Heart right ventricle (tissue), 16 donors: ENCODE results near the gene TRIM52. TPM values are rescaled to one million over a fixed set of nuclear protein-coding genes. Genes with fewer than 3 reads are reported as not detected.
"Not testable (repeated sequence)": the region's sequence is repeated elsewhere in the genome, so short reads cannot be mapped to it uniquely, and the experiment has no call there.

Source experiments
- ATAC-seq, 8 donors: fragments of 200-7000 bp; cut with Tn5 transposase; one replicate each; pipeline ENCODE4 v1.9.1; 2020; ENCODE audit warnings: mild to moderate bottlenecking in 8 of 8, moderate library complexity in 8 of 8, moderate number of reproducible peaks in 1 of 8
- DNase-seq, 2 donors: peaks; one replicate each; pipeline ENCODE4 v3.0.0-alpha.2; 2020
- H3K27ac ChIP-seq, 10 donors: fragments of 200-600 bp; sonication (generic) in 2 of 10; one replicate each; pipeline versions ENCODE4 v1.5.0 to v1.8.0; 2020 to 2022; ENCODE audit warnings: mild to moderate bottlenecking in 3 of 10
- H3K27me3 ChIP-seq, 7 donors: fragments of 200-600 bp; one replicate each; pipeline ENCODE4 v1.8.0; 2021 to 2022; ENCODE audit warnings: mild to moderate bottlenecking in 2 of 7
- H3K36me3 ChIP-seq, 9 donors: fragments of 200-600 bp; sonication (generic) in 1 of 9; one replicate each; pipeline versions ENCODE4 v1.5.0 to v1.8.0; 2020 to 2022; ENCODE audit warnings: mild to moderate bottlenecking in 2 of 9
- H3K4me1 ChIP-seq, 9 donors: fragments of 200-600 bp; sonication (generic) in 1 of 9; one replicate each; pipeline versions ENCODE4 v1.5.0 to v1.8.0; 2020 to 2022; ENCODE audit warnings: mild to moderate bottlenecking in 4 of 9
- H3K4me3 ChIP-seq, 10 donors: fragments of 200-600 bp; sonication (generic) in 2 of 10; one replicate each; pipeline versions ENCODE4 v1.5.0 to v1.8.0; 2020 to 2022; ENCODE audit warnings: mild to moderate bottlenecking in 7 of 10, moderate library complexity in 2 of 10
- H3K9me3 ChIP-seq, 11 donors: fragments of 200-600 bp in 10 of 11; sonication (generic) in 2 of 11; one replicate each; pipeline versions ENCODE4 v1.5.0 to v1.8.0; 2013 to 2022; ENCODE audit warnings: mild to moderate bottlenecking in 2 of 11, control low read depth in 1 of 11, moderate library complexity in 1 of 11
- WGBS, 2 donors: extraction: QIAGEN DNeasy Blood & Tissue Kit; methylation state at CpG; one replicate each; pipeline ENCODE4 v1.1.7; 2013; ENCODE audit warnings: inconsistent platforms in 1 of 2; 5-methylcytosine and 5-hydroxymethylcytosine counted together
- intact Hi-C, 10 donors: fragments of 100-400 bp; cut with DNase I; formaldehyde crosslinking; loops; one replicate each; pipeline versions ENCODE4 v1.11.1 to v1.14.2; 2022
- polyA plus RNA-seq, 2 donors: library from polyadenylated mRNA; stranded (reverse); fragments of 200-250 nt; gene quantifications; one replicate each; pipeline ENCODE4 v1.2.3, GENCODE V29; 2013
- total RNA-seq, 10 donors: library from RNA; stranded (reverse); fragmentation: NEBNext Ultra II Directional in 3 of 10; extraction: Animal tissue kit (Norgen Biotek cat#: 25700) in 3 of 10; gene quantifications; one replicate each; pipeline versions ENCODE4 v1.2.1 to v1.2.4, GENCODE V29; 2021 to 2023
- TF ChIP-seq, protein P1 (sequence below), 9 donors: fragments of 200-600 bp; sonication (generic) in 2 of 9; IDR thresholded peaks; one replicate each; pipeline versions ENCODE4 v1.5.0 to v1.8.0; 2021 to 2022; ENCODE audit warnings: antibody characterized with exemption in 9 of 9, mild to moderate bottlenecking in 5 of 9, moderate library complexity in 1 of 9
- donor health status: Arrhythmogenic right ventricular cardiomyopathy.
- donor health status: ischemic (EF 13 %, LVEDD 7.1; RV severe dilation, severe dysfunction).
- donor health status: healthy with polysubstance abuse.
- donor health status: DM: no; HTN: yes; CAD: no.
- donor health status: DM: no; HTN: no; CAD: no.
- donor health status: ischemic (EF 25% LVEDD 6.9; RV normal size, moderate dysfunction).
- donor health status: ischemic (EF 25% LVEDD 5.7; RV mildly dilated, moderate dysfunction).
- donor health status: healthy.
- donor health status: DM: yes; HTN: yes; CAD: no.
- donor health status: Ischemic cardiomyopathy.
- donor health status: ischemic (EF 35%, LVEDD 5.7; RV mildly dilated, moderate dysfunction).
- donor health status: nonischemic (EF 11% LVEDD 7.7; RV severe dilation, severe dysfunction).
- donor health status: DM: yes; HTN: yes; CAD: no.
- donor health status: PGD.
- donor health status: ischemic (EF 29% LVEDD 5.4; RV normal size, mild dysfunction).
- donor health status: nonischemic (EF 23%, LVEDD 6.1; RV moderate dilation, normal function).

TRIM52 gene
- total and polyA plus RNA-seq, 12 donors: 4.1 to 27.1 (median 7.5) TPM

GRCh38 chr5:181212934-181213333 lies 48.0 kb downstream of the TRIM52 start:
- DNase-seq: no peak
- Histone ChIP-seq H3K9me3 (no peaks in the 10 kb centered on the region), H3K4me3 (no peak overlapping the region), H3K36me3 (no peaks in the 10 kb centered on the region), H3K27me3 (peaks cover 0 to 7% (median 0%) of the 10 kb centered on the region in 7 donors), H3K4me1 (peaks cover 0 to 40% (median 22%) of the 10 kb centered on the region in 9 donors), H3K27ac (peak overlapping the region in 8 of 10 donors; percentile 28 to 67 (median 48))
- TF ChIP-seq, protein P1, sequence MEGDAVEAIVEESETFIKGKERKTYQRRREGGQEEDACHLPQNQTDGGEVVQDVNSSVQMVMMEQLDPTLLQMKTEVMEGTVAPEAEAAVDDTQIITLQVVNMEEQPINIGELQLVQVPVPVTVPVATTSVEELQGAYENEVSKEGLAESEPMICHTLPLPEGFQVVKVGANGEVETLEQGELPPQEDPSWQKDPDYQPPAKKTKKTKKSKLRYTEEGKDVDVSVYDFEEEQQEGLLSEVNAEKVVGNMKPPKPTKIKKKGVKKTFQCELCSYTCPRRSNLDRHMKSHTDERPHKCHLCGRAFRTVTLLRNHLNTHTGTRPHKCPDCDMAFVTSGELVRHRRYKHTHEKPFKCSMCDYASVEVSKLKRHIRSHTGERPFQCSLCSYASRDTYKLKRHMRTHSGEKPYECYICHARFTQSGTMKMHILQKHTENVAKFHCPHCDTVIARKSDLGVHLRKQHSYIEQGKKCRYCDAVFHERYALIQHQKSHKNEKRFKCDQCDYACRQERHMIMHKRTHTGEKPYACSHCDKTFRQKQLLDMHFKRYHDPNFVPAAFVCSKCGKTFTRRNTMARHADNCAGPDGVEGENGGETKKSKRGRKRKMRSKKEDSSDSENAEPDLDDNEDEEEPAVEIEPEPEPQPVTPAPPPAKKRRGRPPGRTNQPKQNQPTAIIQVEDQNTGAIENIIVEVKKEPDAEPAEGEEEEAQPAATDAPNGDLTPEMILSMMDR (IDR thresholded peaks at IDR 0.05): no peak
- no peak for ATAC-seq
- intact Hi-C loops: no loop called here
- 47 to 59% methylated on average over 2 of the region's 2 CpGs for WGBS, 2 donors

- 50 to 69% methylated on average over 6 of the region's 6 CpGs for WGBS, 2 donors
- ATAC-seq: peak in 3 of 8 donors; percentile 48 to 57 (median 56)
- TF ChIP-seq, protein P1 (IDR thresholded peaks at IDR 0.05): no peak
- Histone ChIP-seq H3K36me3 (no peaks in the 10 kb centered on the region), H3K27me3 (no peaks in the 10 kb centered on the region), H3K4me3 (no peak overlapping the region), H3K27ac (peak overlapping the region in 7 of 10 donors; percentile 32 to 67 (median 49)), H3K9me3 (no peaks in the 10 kb centered on the region), H3K4me1 (peaks cover 0 to 32% (median 20%) of the 10 kb centered on the region in 9 donors)
- DNase-seq: no peak
- intact Hi-C loops: no loop called here
These were observed 48.9 kb downstream of the TRIM52 start for GRCh38 chr5:181212080-181212479.

DNA sequence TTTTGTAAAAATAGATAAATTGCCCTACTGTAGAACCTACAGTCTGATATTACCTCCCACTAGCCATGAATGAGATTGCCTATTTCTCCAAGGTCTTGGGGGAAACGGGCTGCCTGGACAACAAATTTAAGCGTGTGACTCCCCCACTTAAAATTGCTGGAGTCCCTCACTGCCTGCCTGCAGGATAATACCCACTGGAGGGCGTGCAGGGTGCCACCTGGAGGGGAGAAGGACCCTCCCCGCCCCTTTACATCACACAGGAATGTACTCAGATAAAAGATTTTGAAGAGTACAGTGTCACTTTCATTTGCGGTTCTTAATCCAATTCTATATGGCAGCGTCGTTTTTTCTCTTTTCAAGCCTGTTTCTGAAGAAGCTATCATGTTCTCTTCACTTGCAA lies 49.7 kb downstream of the TRIM52 start:
- WGBS, 2 donors: 35 to 52% methylated on average over 7 of the region's 7 CpGs
- Histone ChIP-seq H3K27me3 (peaks cover 0 to 7% (median 0%) of the 10 kb centered on the region in 7 donors), H3K27ac (peak overlapping the region in 1 of 10 donors; percentile 62), H3K9me3 (no peaks in the 10 kb centered on the region), H3K4me3 (no peak overlapping the region), H3K4me1 (peaks cover 0 to 27% (median 17%) of the 10 kb centered on the region in 9 donors), H3K36me3 (no peaks in the 10 kb centered on the region)
- DNase-seq (no peak), ATAC-seq (no peak)
- TF ChIP-seq, protein P1 (IDR thresholded peaks at IDR 0.05): peak in 3 of 9 donors; percentile 7 to 15 (median 12)
- intact Hi-C loops: no loop called here

DNA sequence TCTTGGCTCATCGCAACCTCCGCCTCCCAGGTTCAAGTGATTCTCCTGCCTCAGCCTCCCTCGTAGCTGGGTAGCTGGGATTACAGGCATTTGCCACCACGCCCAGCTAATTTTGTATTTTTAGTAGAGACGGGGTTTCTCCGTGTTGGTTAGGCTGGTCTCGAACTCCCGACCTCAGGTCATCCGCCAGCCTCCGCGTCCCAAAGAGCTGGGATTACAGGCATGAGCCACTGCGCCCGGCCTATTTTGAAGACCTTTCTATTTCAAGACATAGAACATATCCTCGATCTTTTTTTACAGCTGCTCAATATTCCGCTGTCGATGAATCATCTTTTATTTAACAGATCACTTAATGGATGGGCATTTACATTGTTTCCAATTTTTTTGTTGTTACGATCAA lies 50.2 kb downstream of the TRIM52 start:
- H3K36me3 ChIP-seq, H3K9me3 ChIP-seq, H3K4me3 ChIP-seq, intact Hi-C loops, DNase-seq, ATAC-seq, H3K27ac ChIP-seq: not testable (repeated sequence)
- Histone ChIP-seq H3K4me1 (peaks cover 0 to 28% (median 18%) of the 10 kb centered on the region in 9 donors), H3K27me3 (peaks cover 0 to 12% (median 0%) of the 10 kb centered on the region in 7 donors)
- 74 to 76% methylated on average over 17 of the region's 17 CpGs for whole genome bisulfite sequencing, 2 donors

DNA sequence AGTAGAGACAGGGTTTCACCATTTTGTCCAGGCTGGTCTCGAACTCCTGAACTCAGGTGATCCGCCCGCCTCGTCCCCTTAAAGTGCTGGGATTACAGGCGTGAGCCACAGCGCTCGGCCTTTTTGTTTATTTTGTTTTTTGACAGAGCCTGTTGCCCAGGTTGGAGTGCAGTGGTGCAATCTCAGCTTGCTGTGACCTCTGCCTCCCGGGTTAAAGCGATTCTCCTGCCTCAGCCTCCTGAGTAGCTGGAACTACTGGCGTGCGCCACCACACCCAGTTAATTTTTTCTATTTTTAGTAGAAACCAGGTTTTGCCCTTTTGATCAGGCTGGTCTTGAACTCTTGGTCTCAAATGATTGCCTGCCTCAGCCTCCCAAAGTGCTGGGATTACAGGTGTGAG lies 50.8 kb downstream of the TRIM52 start:
- H3K36me3 ChIP-seq, ATAC-seq, H3K9me3 ChIP-seq, DNase-seq, intact Hi-C loops, H3K4me3 ChIP-seq, H3K27ac ChIP-seq: not testable (repeated sequence)
- H3K4me1 ChIP-seq: peaks cover 3 to 34% (median 23%) of the 10 kb centered on the region in 9 donors
- H3K27me3 ChIP-seq: peaks cover 0 to 16% (median 0%) of the 10 kb centered on the region in 7 donors
- 83 to 85% methylated on average over 11 of the region's 11 CpGs for WGBS, 2 donors

GRCh38 chr5:181209006-181209405 lies 51.9 kb downstream of the TRIM52 start:
- 90 to 91% methylated on average over 23 to 24 of the region's 24 CpGs for WGBS, 2 donors
- H3K9me3 ChIP-seq, H3K27ac ChIP-seq, H3K4me3 ChIP-seq, H3K36me3 ChIP-seq, ATAC-seq, DNase-seq, intact Hi-C loops: not testable (repeated sequence)
- Histone ChIP-seq H3K27me3 (peaks cover 0 to 28% (median 0%) of the 10 kb centered on the region in 7 donors), H3K4me1 (peaks cover 7 to 43% (median 32%) of the 10 kb centered on the region in 9 donors)
